ENCODE measurements around the gene CDK9. TPM values are rescaled to one million over a fixed set of nuclear protein-coding genes. Genes with fewer than 3 reads are reported as not detected.

The CDK9 gene
- total and polyA plus RNA-seq, 2 experiments from 2014 or later: 58.5 to 84.3 TPM

DNA sequence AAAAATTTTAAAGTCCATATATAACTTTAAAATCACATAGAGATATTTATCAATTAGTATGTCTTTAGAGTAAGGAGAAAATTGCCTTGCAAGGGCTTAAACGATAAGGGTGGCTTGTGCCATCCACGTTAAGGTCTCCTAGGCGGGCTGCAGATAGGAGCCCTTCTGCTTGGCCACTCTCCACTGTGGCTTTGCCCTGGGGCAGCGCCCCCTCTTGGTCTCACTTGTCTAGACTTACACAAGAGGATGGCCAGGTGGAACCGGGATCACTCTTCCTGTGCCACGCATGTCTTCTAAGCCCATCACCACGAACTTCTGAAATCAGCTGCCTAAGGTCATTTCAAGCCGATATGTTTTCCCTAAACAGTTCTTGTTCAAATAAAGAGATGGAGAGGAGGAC lies 19.8 kb downstream of the CDK9 start:
- Histone ChIP-seq H3K4me3 (no peak overlapping the region), H3F3A (replicated peaks; ENCODE audit: low read depth) (peaks cover 33% of the 10 kb centered on the region), H2AFZ (no peak overlapping the region), H3K79me2 (replicated peaks; ENCODE audit: insufficient read depth) (peaks cover 22% of the 10 kb centered on the region), H3K4me2 (no peak overlapping the region), H4K20me1 (replicated peaks; ENCODE audit: insufficient read depth) (peaks cover 15% of the 10 kb centered on the region), H3K4me1 (ENCODE audit: insufficient read depth) (peaks cover 12% of the 10 kb centered on the region), H3K36me3 (ENCODE audit: insufficient read depth) (no peaks in the 10 kb centered on the region), H3K27me3 (ENCODE audit: insufficient read depth) (no peaks in the 10 kb centered on the region), H3K27ac (ENCODE audit: low read depth) (no peak overlapping the region), H3K9me2 (ENCODE audit: insufficient read depth) (no peaks in the 10 kb centered on the region)
- no peaks in the 10 kb centered on the region for H3K9me3 Mint-ChIP-seq
- no peak for TF ChIP-seq POLR2AphosphoS5 (IDR thresholded peaks at IDR 0.05; ENCODE audit: low read depth)
- TF ChIP-seq NANOG (IDR thresholded peaks at IDR 0.05; ENCODE audit: borderline replicate concordance): no peak
- TF ChIP-seq, protein P1, sequence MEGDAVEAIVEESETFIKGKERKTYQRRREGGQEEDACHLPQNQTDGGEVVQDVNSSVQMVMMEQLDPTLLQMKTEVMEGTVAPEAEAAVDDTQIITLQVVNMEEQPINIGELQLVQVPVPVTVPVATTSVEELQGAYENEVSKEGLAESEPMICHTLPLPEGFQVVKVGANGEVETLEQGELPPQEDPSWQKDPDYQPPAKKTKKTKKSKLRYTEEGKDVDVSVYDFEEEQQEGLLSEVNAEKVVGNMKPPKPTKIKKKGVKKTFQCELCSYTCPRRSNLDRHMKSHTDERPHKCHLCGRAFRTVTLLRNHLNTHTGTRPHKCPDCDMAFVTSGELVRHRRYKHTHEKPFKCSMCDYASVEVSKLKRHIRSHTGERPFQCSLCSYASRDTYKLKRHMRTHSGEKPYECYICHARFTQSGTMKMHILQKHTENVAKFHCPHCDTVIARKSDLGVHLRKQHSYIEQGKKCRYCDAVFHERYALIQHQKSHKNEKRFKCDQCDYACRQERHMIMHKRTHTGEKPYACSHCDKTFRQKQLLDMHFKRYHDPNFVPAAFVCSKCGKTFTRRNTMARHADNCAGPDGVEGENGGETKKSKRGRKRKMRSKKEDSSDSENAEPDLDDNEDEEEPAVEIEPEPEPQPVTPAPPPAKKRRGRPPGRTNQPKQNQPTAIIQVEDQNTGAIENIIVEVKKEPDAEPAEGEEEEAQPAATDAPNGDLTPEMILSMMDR (conservative IDR thresholded peaks at IDR 0.05; ENCODE audit: low read depth in 2 of 2): peak; percentile 65 to 87
- TF ChIP-seq STAT1 (IDR thresholded peaks at IDR 0.05; ENCODE audit: unreplicated experiment): no peak
- TF ChIP-seq CREB1 (CRISPR knock-in tag; IDR thresholded peaks at IDR 0.05; ENCODE audit: low read depth): no peak
- TF ChIP-seq, protein P2, sequence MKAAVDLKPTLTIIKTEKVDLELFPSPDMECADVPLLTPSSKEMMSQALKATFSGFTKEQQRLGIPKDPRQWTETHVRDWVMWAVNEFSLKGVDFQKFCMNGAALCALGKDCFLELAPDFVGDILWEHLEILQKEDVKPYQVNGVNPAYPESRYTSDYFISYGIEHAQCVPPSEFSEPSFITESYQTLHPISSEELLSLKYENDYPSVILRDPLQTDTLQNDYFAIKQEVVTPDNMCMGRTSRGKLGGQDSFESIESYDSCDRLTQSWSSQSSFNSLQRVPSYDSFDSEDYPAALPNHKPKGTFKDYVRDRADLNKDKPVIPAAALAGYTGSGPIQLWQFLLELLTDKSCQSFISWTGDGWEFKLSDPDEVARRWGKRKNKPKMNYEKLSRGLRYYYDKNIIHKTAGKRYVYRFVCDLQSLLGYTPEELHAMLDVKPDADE (IDR thresholded peaks at IDR 0.05): no peak
- TF ChIP-seq EZH2phosphoT487 (IDR thresholded peaks at IDR 0.05; ENCODE audit: unreplicated experiment): no peak
- peak; percentile 18 for ATAC-seq
- DNase-seq (ENCODE audit: low spot score): peak; percentile 92
- H3K4me1 Mint-ChIP-seq: peaks cover 9% of the 10 kb centered on the region
- no peak overlapping the region for H3K4me3 Mint-ChIP-seq
- H3K27ac Mint-ChIP-seq: 0 out of 2 replicates have a peak overlapping the region, but pooled peaks have one; percentile 66
- H3K27me3 Mint-ChIP-seq (ENCODE audit: insufficient read depth, low read depth, poor library complexity): peaks cover 10% of the 10 kb centered on the region
- peaks cover 32% of the 10 kb centered on the region for H3K36me3 Mint-ChIP-seq (ENCODE audit: low read depth)

DNA sequence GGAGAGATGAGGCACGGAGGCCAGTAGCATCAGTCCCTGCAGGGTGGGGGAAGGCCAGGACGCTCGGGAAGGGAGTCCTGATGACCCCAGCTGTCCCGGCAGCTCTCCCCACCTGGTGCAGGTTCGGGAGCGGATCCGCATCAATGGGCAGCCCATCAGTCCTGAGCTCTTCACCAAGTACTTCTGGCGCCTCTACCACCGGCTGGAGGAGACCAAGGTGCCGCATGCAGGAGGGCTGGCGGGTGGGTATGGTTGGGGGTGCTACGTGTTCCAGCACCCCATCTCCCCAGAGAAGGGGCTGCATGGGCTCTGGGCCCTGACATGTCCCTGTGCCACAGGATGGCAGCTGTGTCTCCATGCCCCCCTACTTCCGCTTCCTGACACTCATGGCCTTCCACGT lies 21.0 kb downstream of the CDK9 start:
- H3K4me3 ChIP-seq: no peak overlapping the region
- peaks cover 38% of the 10 kb centered on the region for H3K36me3 Mint-ChIP-seq (ENCODE audit: low read depth)
- no peak overlapping the region for H3K4me3 Mint-ChIP-seq
- no peak for DNase-seq (ENCODE audit: low spot score)
- H2AFZ ChIP-seq: no peak overlapping the region
- ATAC-seq: no peak
- H3K79me2 ChIP-seq (replicated peaks; ENCODE audit: insufficient read depth): peaks cover 22% of the 10 kb centered on the region
- no peak overlapping the region for H3K4me2 ChIP-seq
- TF ChIP-seq ZNF331 (CRISPR knock-in tag; IDR thresholded peaks at IDR 0.05; ENCODE audit: low read depth) (no peak), EZH2 (IDR thresholded peaks at IDR 0.05; ENCODE audit: low read depth, unreplicated experiment) (no peak), CREB1 (CRISPR knock-in tag; IDR thresholded peaks at IDR 0.05; ENCODE audit: low read depth) (no peak), JUNB (IDR thresholded peaks at IDR 0.05; ENCODE audit: unreplicated experiment) (no peak), ZNF114 (CRISPR knock-in tag; IDR thresholded peaks at IDR 0.05) (no peak), EZH2phosphoT487 (IDR thresholded peaks at IDR 0.05; ENCODE audit: unreplicated experiment) (no peak)
- TF ChIP-seq, protein P2 (IDR thresholded peaks at IDR 0.05): no peak
- no peak overlapping the region for H3K27ac Mint-ChIP-seq
- H3K27me3 ChIP-seq (ENCODE audit: insufficient read depth): no peaks in the 10 kb centered on the region
- H3K9me3 Mint-ChIP-seq: no peaks in the 10 kb centered on the region
- H3K36me3 ChIP-seq (ENCODE audit: insufficient read depth): peaks cover 4% of the 10 kb centered on the region
- H3K4me1 ChIP-seq (ENCODE audit: insufficient read depth): peaks cover 11% of the 10 kb centered on the region
- peaks cover 11% of the 10 kb centered on the region for H3K27me3 Mint-ChIP-seq (ENCODE audit: insufficient read depth, low read depth, poor library complexity)
- H3K9me2 ChIP-seq (ENCODE audit: insufficient read depth): no peaks in the 10 kb centered on the region
- peaks cover 7% of the 10 kb centered on the region for H3K4me1 Mint-ChIP-seq
- no peak overlapping the region for H3K27ac ChIP-seq (ENCODE audit: low read depth)
- peaks cover 15% of the 10 kb centered on the region for H4K20me1 ChIP-seq (replicated peaks; ENCODE audit: insufficient read depth)
- H3F3A ChIP-seq (replicated peaks; ENCODE audit: low read depth): peaks cover 30% of the 10 kb centered on the region
